HCT116 (cell line): Measurements from ENCODE around the gene DIPK1B. TPM values are rescaled to one million over a fixed set of nuclear protein-coding genes. Genes with fewer than 3 reads are reported as not detected.

Experiments used
- ATAC-seq: fragments of 200-7000 bp; cut with Tn5 transposase; 2 replicates; pipeline ENCODE4 v1.9.1; 2020; ENCODE audit warnings: mild to moderate bottlenecking, moderate library complexity
- BruUV-seq: library from RNA; stranded (reverse); fragments of 400-500 nt; replicated peaks from 2 replicates; lab custom pipeline; 2021; lab: Mats Ljungman, UMichigan
- CTCF ChIA-PET: fragments of 300-600 bp; sonication (Branson Sonifier 250); formaldehyde crosslinking; loops from one replicate; lab custom pipeline; 2021; ENCODE audit warnings: antibody characterized with exemption; lab: Charles Lee
- POLR2A ChIA-PET: fragments of 300-600, 350-600 bp; sonication (Branson Sonifier 250); formaldehyde crosslinking; loops from one replicate; lab custom pipeline; 2021; ENCODE audit warnings: antibody characterized with exemption; lab: Charles Lee
- RAD21 ChIA-PET, 2 experiments: fragments of 300-600 bp; sonication (Branson Sonifier 250); formaldehyde crosslinking; loops; one replicate each; lab custom pipeline; 2023; ENCODE audit warnings: low total read pairs in 2 of 2; ENCODE audit not compliant: uncharacterized antibody in 2 of 2, unreplicated experiment in 2 of 2, low non-redundant PET in 1 of 2; lab: Charles Lee
- DNase-seq: peaks from one replicate; pipeline ENCODE4 v3.0.0-alpha.2; 2010; ENCODE audit warnings: low read depth, low spot score
- H2AFZ ChIP-seq: fragments of 200-600 bp; shearing (Covaris generic), sonication (generic); 2 replicates; pipeline ENCODE4 v1.6.1; 2017; ENCODE audit warnings: low read depth, mixed run types, mixed read lengths, antibody characterized with exemption, low read length; ENCODE audit not compliant: poor library complexity, severe bottlenecking
- H3K27ac ChIP-seq: 2 replicates; pipeline ENCODE4 v1.5.1; 2012; ENCODE audit warnings: low read depth, low read length
- H3K27me3 ChIP-seq: fragments of 200-600 bp; sonication (generic); 2 replicates; pipeline ENCODE4 v1.6.1; 2016; ENCODE audit warnings: mixed run types, low read length, mixed read lengths; ENCODE audit not compliant: insufficient read depth
- H3K36me3 ChIP-seq, 2 experiments: fragments of 200-500 bp in 1 of 2; fragments of 200-600 bp in 1 of 2; sonication (Bioruptor generic) in 1 of 2; sonication (generic) in 1 of 2; 2 replicates each; pipeline versions ENCODE4 v1.5.1 to v1.6.1; 2014 to 2016; ENCODE audit warnings: low read length in 2 of 2, inconsistent platforms in 1 of 2, mixed read lengths in 1 of 2, mixed run types in 1 of 2; ENCODE audit not compliant: insufficient read depth in 2 of 2, control insufficient read depth in 1 of 2
- H3K4me1 ChIP-seq, 2 experiments: fragments of 200-600 bp in 1 of 2; sonication (generic) in 1 of 2; 2 replicates each; pipeline versions ENCODE4 v1.5.1 to v1.6.1; 2012 to 2017; ENCODE audit warnings: low read length in 2 of 2, inconsistent platforms in 1 of 2, mild to moderate bottlenecking in 1 of 2, mixed read lengths in 1 of 2, mixed run types in 1 of 2, moderate library complexity in 1 of 2; ENCODE audit not compliant: insufficient read depth in 2 of 2, control insufficient read depth in 1 of 2
- H3K4me2 ChIP-seq: fragments of 200-600 bp; sonication (generic); 2 replicates; pipeline ENCODE4 v1.6.1; 2017; ENCODE audit warnings: mixed run types, low read length, mixed read lengths
- H3K4me3 ChIP-seq, 2 experiments: fragments of 200-600 bp in 1 of 2; sonication (generic) in 1 of 2; replicated peaks in 1 of 2; 2 replicates each; pipeline ENCODE4 v1.5.1; 2011 to 2016; ENCODE audit warnings: low read length in 2 of 2, control low read depth in 1 of 2, low read depth in 1 of 2, mild to moderate bottlenecking in 1 of 2, mixed read lengths in 1 of 2, mixed run types in 1 of 2
- H3K79me2 ChIP-seq: fragments of 200-600 bp; sonication (generic); 2 replicates; pipeline ENCODE4 v1.6.1; 2017; ENCODE audit warnings: mild to moderate bottlenecking, mixed run types, low read length, moderate library complexity, mixed read lengths; ENCODE audit not compliant: insufficient read depth
- H3K9ac ChIP-seq: fragments of 200-600 bp; sonication (generic); 2 replicates; pipeline ENCODE4 v1.6.1; 2016; ENCODE audit warnings: low read length, mixed read lengths
- H3K9me2 ChIP-seq: fragments of 200-600 bp; sonication (generic), shearing (Covaris generic); 2 replicates; pipeline ENCODE4 v1.6.1; 2017; ENCODE audit warnings: mixed run types, mild to moderate bottlenecking, moderate library complexity; ENCODE audit not compliant: insufficient read depth
- H3K9me3 ChIP-seq, 2 experiments: fragments of 200-500 bp in 1 of 2; fragments of 200-600 bp in 1 of 2; sonication (Bioruptor generic) in 1 of 2; sonication (generic) in 1 of 2; 2 replicates each; pipeline ENCODE4 v1.6.1; 2014 to 2017; ENCODE audit warnings: low read length in 2 of 2, mixed read lengths in 2 of 2, inconsistent platforms in 1 of 2, low read depth in 1 of 2, mild to moderate bottlenecking in 1 of 2, mixed run types in 1 of 2, moderate library complexity in 1 of 2; ENCODE audit not compliant: control insufficient read depth in 1 of 2, insufficient read depth in 1 of 2
- H4K20me1 ChIP-seq: fragments of 200-600 bp; sonication (generic), shearing (Covaris generic); 2 replicates; pipeline ENCODE4 v1.6.1; 2017; ENCODE audit warnings: mixed run types, mild to moderate bottlenecking, moderate library complexity; ENCODE audit not compliant: insufficient read depth
- EGR1 ChIP-seq: IDR thresholded peaks from 2 replicates; pipeline ENCODE4 v1.6.1; 2012; ENCODE audit warnings: low read depth
- ELF1 ChIP-seq: IDR thresholded peaks from 2 replicates; pipeline ENCODE4 v1.6.1; 2012; ENCODE audit warnings: low read depth, borderline replicate concordance
- EZH2 ChIP-seq: fragments of 200-600 bp; sonication (generic); IDR thresholded peaks from 2 replicates; pipeline ENCODE4 v1.6.1; 2017; ENCODE audit warnings: antibody characterized with exemption, mixed run types
- FOSL1 ChIP-seq: IDR thresholded peaks from 2 replicates; pipeline ENCODE4 v1.6.1; 2012; ENCODE audit warnings: low read depth
- JUND ChIP-seq: IDR thresholded peaks from 2 replicates; pipeline ENCODE4 v1.6.1; 2012
- POLR2A ChIP-seq: IDR thresholded peaks from 2 replicates; pipeline ENCODE4 v1.7.0; 2011; ENCODE audit warnings: borderline replicate concordance; ENCODE audit not compliant: insufficient read depth, insufficient read length; ENCODE audit errors: extremely low read depth
- POLR2AphosphoS5 ChIP-seq: IDR thresholded peaks from 2 replicates; pipeline ENCODE4 v1.6.1; 2011; ENCODE audit warnings: mild to moderate bottlenecking, low read depth, low read length, moderate library complexity
- RAD21 ChIP-seq: IDR thresholded peaks from 2 replicates; pipeline ENCODE4 v1.6.1; 2012; ENCODE audit warnings: low read depth, mild to moderate bottlenecking
- SIN3A ChIP-seq: IDR thresholded peaks from 2 replicates; pipeline ENCODE4 v1.6.1; 2012; ENCODE audit warnings: low read depth
- SP1 ChIP-seq: IDR thresholded peaks from 2 replicates; pipeline ENCODE4 v1.6.1; 2012; ENCODE audit warnings: low read depth
- SRF ChIP-seq: IDR thresholded peaks from 2 replicates; pipeline ENCODE4 v1.6.1; 2012; ENCODE audit warnings: low read depth
- TCF7L2 ChIP-seq: IDR thresholded peaks from 2 replicates; pipeline ENCODE4 v1.7.0; 2011; ENCODE audit warnings: borderline replicate concordance, inconsistent platforms; ENCODE audit not compliant: insufficient read depth, insufficient read length; ENCODE audit errors: extremely low read depth
- ZFX ChIP-seq: fragments of 450-650 bp; IDR thresholded peaks from 2 replicates; pipeline ENCODE4 v1.6.1; 2017
- ZNF274 ChIP-seq: fragments of 200-500 bp; sonication (Bioruptor generic); IDR thresholded peaks from 2 replicates; pipeline ENCODE4 v1.6.1; 2014; ENCODE audit warnings: mild to moderate bottlenecking, low read depth, low read length, inconsistent platforms
- intact Hi-C: fragments of 100-400 bp; cut with micrococcal nuclease; formaldehyde crosslinking; loops from 2 replicates; pipeline ENCODE4 v1.10.0; 2022
- total RNA-seq: library from RNA; stranded (reverse); gene quantifications from one replicate; pipeline ENCODE4 v1.2.1, GENCODE V29; 2021; ENCODE audit not compliant: unreplicated experiment
- TF ChIP-seq, protein P1 (sequence below): IDR thresholded peaks from 2 replicates; pipeline ENCODE4 v1.6.1; 2012; ENCODE audit warnings: low read depth

DIPK1B gene
- total RNA-seq, 1 experiment from 2014 or later = 15.6 TPM

DNA sequence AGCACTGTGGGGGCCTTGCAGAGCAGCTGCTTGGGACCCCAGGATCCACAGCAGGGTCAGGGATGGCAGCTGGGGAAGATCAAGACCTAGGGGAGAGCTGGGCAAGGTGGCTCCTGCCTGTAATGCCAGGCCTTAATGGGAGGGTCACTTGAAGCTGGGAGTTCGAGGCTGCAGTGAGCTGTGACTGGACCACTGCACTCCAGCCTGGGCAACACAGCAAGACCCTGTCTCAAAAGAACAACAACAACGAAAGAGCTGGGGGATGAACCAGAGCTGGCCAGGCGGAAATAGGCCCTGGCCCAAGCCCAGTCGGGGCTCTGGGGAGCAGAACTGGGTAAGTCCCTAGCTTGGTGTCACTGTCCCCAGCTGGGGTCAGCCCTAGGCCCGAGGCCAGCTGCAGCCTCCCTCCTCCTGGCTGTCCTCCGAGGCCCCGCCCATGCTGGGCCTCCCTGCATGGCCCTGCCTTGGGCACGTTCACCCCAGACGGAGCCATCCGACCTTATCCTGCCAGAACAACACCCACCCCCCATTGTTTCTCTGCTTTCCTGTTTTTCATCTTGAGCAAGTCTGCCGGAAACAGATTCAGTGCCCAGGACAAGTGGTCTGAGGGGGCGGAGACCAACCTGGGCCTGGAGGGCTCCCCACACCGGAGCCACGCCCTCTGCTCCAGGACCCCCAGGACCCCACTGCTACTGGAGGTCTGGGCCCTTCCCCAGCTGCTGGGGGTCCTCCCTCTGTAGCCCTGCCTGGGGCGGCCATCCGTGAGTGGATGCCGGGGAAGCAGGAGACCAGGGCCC, 1.9 kb downstream of the DIPK1B start:
- Histone ChIP-seq H3K4me1 (peaks cover 15 to 27% of the 10 kb centered on the region in 2 experiments), H3K9ac (no peak overlapping the region), H3K9me3 (no peaks in the 10 kb centered on the region), H3K79me2 (no peaks in the 10 kb centered on the region; the same call in 1 of the 2 replicates), H2AFZ (no peak overlapping the region), H3K4me2 (peak overlapping the region; percentile 78), H3K4me3 (peak overlapping the region in 1 of 2 experiments; percentile 56; a peak in 2 of 4 replicates), H3K27me3 (no peaks in the 10 kb centered on the region), H3K36me3 (no peaks in the 10 kb centered on the region; a peak in 1 of 4 replicates), H4K20me1 (no peaks in the 10 kb centered on the region), H3K27ac (peak overlapping the region; percentile 64; the same call in 1 of the 2 replicates), H3K9me2 (no peaks in the 10 kb centered on the region)
- BruUV-seq = no TSS peak
- no peak for DNase-seq
- RAD21 ChIA-PET = no interaction called here
- CTCF ChIA-PET = interaction anchor here (1.4 kb wide), 1 partner anchor 15 kb away, joined by 3 read pairs; no protein-coding TSS in a partner anchor
- intact Hi-C loops = no loop called here
- POLR2A ChIA-PET = interaction anchor here (1.7 kb wide), 1 partner anchor 14 kb away, joined by 4 read pairs; no protein-coding TSS in a partner anchor
- no peak for ATAC-seq
- TF ChIP-seq, protein P1, sequence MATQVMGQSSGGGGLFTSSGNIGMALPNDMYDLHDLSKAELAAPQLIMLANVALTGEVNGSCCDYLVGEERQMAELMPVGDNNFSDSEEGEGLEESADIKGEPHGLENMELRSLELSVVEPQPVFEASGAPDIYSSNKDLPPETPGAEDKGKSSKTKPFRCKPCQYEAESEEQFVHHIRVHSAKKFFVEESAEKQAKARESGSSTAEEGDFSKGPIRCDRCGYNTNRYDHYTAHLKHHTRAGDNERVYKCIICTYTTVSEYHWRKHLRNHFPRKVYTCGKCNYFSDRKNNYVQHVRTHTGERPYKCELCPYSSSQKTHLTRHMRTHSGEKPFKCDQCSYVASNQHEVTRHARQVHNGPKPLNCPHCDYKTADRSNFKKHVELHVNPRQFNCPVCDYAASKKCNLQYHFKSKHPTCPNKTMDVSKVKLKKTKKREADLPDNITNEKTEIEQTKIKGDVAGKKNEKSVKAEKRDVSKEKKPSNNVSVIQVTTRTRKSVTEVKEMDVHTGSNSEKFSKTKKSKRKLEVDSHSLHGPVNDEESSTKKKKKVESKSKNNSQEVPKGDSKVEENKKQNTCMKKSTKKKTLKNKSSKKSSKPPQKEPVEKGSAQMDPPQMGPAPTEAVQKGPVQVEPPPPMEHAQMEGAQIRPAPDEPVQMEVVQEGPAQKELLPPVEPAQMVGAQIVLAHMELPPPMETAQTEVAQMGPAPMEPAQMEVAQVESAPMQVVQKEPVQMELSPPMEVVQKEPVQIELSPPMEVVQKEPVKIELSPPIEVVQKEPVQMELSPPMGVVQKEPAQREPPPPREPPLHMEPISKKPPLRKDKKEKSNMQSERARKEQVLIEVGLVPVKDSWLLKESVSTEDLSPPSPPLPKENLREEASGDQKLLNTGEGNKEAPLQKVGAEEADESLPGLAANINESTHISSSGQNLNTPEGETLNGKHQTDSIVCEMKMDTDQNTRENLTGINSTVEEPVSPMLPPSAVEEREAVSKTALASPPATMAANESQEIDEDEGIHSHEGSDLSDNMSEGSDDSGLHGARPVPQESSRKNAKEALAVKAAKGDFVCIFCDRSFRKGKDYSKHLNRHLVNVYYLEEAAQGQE = no peak
- TF ChIP-seq EGR1 (no peak), ELF1 (no peak), ZNF274 (no peak), SIN3A (no peak), ZFX (no peak), FOSL1 (no peak), TCF7L2 (no peak), SP1 (no peak), POLR2A (no peak), RAD21 (no peak), EZH2 (no peak), POLR2AphosphoS5 (no peak), JUND (no peak), SRF (no peak)
- TF ChIP-seq, all 23 proteins: peak for 0
